22Rv1 (cell line): ENCODE results near the gene LRRC28.

Experiments used
- H3K27ac ChIP-seq: fragments of 450-650 bp; 2 replicates; pipeline ENCODE4 v1.5.1; 2017
- CTCF ChIP-seq: fragments of 450-650 bp; IDR thresholded peaks from 2 replicates; pipeline ENCODE4 v1.5.1; 2017; ENCODE audit warnings: mild to moderate bottlenecking
- ZFX ChIP-seq: fragments of 450-650 bp; IDR thresholded peaks from 2 replicates; pipeline ENCODE4 v1.6.1; 2017; ENCODE audit warnings: antibody characterized with exemption, borderline replicate concordance

LRRC28 gene

GRCh38 chr15:99371180-99372103 lies 120.2 kb downstream of the LRRC28 start:
- no peak overlapping the region for H3K27ac ChIP-seq
- TF ChIP-seq CTCF: no peak
- TF ChIP-seq ZFX: no peak

- no peak overlapping the region for H3K27ac ChIP-seq
- TF ChIP-seq CTCF (peak; percentile 33), ZFX (no peak)
Observed at GRCh38 chr15:99385005-99385669, 133.9 kb downstream of the LRRC28 start.

GRCh38 chr15:99385865-99386264 lies 134.6 kb downstream of the LRRC28 start:
- TF ChIP-seq CTCF: no peak
- TF ChIP-seq ZFX: no peak
- H3K27ac ChIP-seq: no peak overlapping the region

- no peak for TF ChIP-seq ZFX
- no peak for TF ChIP-seq CTCF
- no peak overlapping the region for H3K27ac ChIP-seq
Observed at GRCh38 chr15:99386391-99386790, 135.1 kb downstream of the LRRC28 start.

- no peak overlapping the region for H3K27ac ChIP-seq
- TF ChIP-seq ZFX: no peak
Observed at GRCh38 chr15:99387421-99388168, 136.3 kb downstream of the LRRC28 start.

- H3K27ac ChIP-seq: no peak overlapping the region
- TF ChIP-seq ZFX (no peak), CTCF (no peak)
Observed at GRCh38 chr15:99390667-99391066, 139.4 kb downstream of the LRRC28 start.

GRCh38 chr15:99393641-99394040 lies 142.4 kb downstream of the LRRC28 start:
- no peak for TF ChIP-seq ZFX
- H3K27ac ChIP-seq: no peak overlapping the region

GRCh38 chr15:99396375-99396774 lies 145.1 kb downstream of the LRRC28 start:
- no peak overlapping the region for H3K27ac ChIP-seq
- TF ChIP-seq CTCF (no peak), ZFX (no peak)
